NB4 (cell line): ENCODE measurements around the gene DACT1.

Source experiments
- DNase-seq: peaks from one replicate; pipeline ENCODE4 v3.0.0; 2010; ENCODE audit warnings: low read depth
- H3K4me3 ChIP-seq: one replicate; pipeline ENCODE4 v1.5.1; 2011; ENCODE audit warnings: mild to moderate bottlenecking, low read depth, low read length, moderate library complexity
- MYC ChIP-seq: IDR thresholded peaks from 2 replicates; pipeline ENCODE4 v1.6.1; 2011; ENCODE audit warnings: low read depth, low read length
- POLR2A ChIP-seq: IDR thresholded peaks from 2 replicates; pipeline ENCODE4 v1.6.1; 2011; ENCODE audit warnings: mild to moderate bottlenecking; ENCODE audit not compliant: insufficient read length; ENCODE audit errors: extremely low read depth
- TF ChIP-seq, protein P1 (sequence below): IDR thresholded peaks from one replicate; pipeline ENCODE4 v1.5.1; 2012; ENCODE audit warnings: low read depth, low read length
- TF ChIP-seq, protein P2 (sequence below): IDR thresholded peaks from 2 replicates; pipeline ENCODE4 v1.6.1; 2011; ENCODE audit warnings: low read depth, low read length

DACT1 gene

DNA sequence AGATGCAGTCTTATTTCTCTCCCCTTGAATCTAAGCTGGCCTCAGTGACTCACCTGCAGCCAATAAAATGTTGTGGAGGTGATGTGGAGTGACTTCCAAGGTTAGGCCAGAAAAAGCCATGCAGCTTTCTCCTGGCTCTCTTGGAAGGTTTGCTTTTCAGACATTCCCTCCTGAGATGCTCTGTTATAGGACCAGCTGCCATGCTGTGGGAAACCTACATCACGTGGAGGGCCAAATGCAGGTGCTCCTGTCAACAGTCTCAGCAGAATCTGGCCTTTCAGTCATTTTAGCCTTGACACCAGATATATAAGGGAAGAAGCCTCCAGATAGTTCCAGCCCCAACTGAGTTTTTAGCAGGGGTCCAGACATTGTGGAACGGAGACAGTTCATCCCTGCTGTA, 38.1 kb upstream of the DACT1 start:
- TF ChIP-seq MYC, result no peak
- no peak overlapping the region for H3K4me3 ChIP-seq
- no peak for DNase-seq

DNA sequence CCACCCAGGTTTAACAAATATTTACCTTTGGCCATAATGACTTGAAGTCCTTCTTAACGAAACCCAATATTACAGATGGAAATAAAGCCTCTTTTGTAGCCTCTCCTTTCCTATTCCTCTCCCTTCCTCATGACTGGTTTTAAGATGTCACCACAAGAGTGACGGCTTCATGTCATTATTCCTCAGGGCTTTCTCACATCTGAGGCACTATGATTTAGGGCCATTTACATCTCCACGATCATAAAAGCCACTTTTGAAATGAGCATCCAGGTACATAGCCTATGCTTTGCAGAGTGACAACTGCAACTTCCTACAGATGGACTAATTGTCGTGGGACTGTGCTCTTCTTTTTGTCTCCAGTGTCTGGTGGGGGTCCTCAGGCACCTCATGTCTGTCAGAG, 32.3 kb upstream of the DACT1 start:
- no peak for DNase-seq
- H3K4me3 ChIP-seq, result no peak overlapping the region
- TF ChIP-seq, protein P1, sequence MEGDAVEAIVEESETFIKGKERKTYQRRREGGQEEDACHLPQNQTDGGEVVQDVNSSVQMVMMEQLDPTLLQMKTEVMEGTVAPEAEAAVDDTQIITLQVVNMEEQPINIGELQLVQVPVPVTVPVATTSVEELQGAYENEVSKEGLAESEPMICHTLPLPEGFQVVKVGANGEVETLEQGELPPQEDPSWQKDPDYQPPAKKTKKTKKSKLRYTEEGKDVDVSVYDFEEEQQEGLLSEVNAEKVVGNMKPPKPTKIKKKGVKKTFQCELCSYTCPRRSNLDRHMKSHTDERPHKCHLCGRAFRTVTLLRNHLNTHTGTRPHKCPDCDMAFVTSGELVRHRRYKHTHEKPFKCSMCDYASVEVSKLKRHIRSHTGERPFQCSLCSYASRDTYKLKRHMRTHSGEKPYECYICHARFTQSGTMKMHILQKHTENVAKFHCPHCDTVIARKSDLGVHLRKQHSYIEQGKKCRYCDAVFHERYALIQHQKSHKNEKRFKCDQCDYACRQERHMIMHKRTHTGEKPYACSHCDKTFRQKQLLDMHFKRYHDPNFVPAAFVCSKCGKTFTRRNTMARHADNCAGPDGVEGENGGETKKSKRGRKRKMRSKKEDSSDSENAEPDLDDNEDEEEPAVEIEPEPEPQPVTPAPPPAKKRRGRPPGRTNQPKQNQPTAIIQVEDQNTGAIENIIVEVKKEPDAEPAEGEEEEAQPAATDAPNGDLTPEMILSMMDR, result no peak
- TF ChIP-seq, protein P2, sequence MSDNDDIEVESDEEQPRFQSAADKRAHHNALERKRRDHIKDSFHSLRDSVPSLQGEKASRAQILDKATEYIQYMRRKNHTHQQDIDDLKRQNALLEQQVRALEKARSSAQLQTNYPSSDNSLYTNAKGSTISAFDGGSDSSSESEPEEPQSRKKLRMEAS, result no peak
- TF ChIP-seq POLR2A, result no peak
- TF ChIP-seq MYC, result no peak

DNA sequence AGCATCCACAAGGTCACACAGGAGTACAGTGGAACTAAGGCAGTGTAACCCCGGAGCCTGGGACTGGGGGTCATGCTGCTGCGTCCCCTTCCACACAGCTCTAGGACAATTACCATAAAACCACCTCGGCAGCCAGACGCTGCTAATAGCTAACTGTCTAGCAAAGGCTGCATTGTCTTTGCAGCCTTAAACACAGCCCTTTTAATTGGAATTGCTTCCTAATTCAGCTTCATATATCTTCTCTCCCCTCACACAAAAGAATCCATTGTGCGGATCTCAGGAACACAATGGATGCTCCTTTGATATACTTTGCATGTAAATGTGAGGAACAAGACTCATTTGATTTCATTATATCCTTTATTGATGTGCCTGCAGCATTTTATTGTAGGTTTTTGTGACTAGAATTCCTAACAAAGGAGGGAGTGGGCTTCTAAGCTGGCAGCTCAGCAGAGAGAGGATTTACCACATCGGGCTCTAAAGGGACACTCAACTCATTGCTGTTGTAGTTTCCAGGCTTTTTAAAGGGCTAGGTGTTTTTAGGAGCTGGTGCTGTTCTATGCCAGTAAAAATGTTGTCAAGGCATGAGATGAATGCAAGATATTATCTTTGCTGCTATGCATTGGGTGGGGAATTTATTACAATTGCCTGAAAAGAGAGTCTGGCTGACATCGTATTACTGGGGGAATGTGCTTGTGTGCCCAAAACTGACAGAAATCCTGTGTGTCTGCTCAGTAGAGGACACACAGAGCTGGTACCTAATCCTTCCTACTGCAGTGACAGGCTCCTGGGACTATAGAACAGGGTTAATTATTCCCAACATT, 30.4 kb upstream of the DACT1 start:
- no peak overlapping the region for H3K4me3 ChIP-seq
- no peak for DNase-seq
- TF ChIP-seq POLR2A, result no peak
- TF ChIP-seq, protein P2, result no peak
- TF ChIP-seq, protein P1, result no peak
- TF ChIP-seq MYC, result no peak

DNA sequence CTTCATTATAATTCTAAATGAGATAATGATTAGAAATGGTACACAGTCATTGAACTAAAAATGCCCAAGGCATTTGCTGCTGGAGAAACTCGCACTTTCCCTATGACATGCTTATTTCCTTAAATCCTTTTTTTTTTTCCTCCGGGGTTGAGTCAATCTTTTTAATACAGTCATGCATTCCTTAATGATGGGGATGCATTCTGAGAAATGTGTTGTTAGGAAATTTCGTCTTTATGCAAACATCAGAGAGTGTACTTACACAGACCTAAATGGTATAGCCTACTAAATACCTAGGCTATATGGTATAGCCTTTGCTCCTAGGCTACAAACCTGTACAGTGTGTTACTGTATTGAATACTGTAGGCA, 29.8 kb upstream of the DACT1 start:
- DNase-seq, result no peak

DNA sequence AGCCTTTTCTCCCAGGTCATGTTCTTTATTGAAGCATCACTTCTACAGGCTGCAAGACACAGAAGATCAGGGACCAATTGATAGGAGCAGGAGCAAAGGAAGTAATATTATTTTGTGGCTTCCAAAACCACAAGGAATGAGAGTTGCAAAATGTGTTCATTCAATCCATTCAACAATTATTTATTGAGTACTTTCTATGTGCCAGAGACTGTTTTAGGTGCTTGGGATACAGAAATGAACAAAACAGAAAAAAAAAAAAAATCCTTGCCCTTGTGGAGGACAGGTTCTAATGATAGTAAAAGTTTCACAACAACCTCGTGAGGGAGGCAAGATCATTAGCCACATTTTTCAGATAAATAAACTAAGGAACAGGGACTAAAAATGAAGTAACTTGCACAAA, 20.1 kb upstream of the DACT1 start:
- DNase-seq, result no peak
- TF ChIP-seq, protein P2, result no peak
- TF ChIP-seq, protein P1, result no peak
- TF ChIP-seq MYC (no peak), POLR2A (no peak)
- no peak overlapping the region for H3K4me3 ChIP-seq

More for the DNA sequence above, 29.8 kb upstream of the DACT1 start:
- H3K4me3 ChIP-seq, result no peak overlapping the region
- TF ChIP-seq, protein P1, result no peak
- TF ChIP-seq POLR2A (no peak), MYC (no peak)
- TF ChIP-seq, protein P2, result no peak

DNA sequence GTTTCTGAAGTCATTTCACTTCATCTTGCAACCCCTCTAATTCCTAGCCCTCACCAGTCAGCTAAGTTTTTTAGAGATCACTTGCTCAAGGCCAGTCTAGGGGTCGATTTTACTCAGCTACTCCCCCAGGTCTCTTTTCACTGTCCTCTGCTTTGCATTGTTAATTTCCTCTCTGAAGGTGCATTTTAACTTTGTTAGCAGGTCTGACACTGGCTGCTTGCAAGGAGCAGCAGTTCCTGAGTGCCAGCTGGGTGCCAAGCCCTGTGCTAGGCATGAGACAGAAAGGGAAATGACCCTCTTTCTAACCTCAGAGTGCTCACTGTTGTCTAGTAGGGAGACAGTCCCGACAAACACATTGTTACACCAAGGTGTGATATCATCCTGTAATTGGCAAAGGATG, 17.8 kb upstream of the DACT1 start:
- no peak overlapping the region for H3K4me3 ChIP-seq
- TF ChIP-seq, protein P2, result no peak
- TF ChIP-seq, protein P1, result no peak
- TF ChIP-seq POLR2A (no peak), MYC (no peak)
- no peak for DNase-seq
